IMR-90 (cell line): ENCODE data around the gene SNRNP25. TPM values are rescaled to one million over a fixed set of nuclear protein-coding genes. Genes with fewer than 3 reads are reported as not detected.

Experiments used
- ATAC-seq: fragments of 200-7000 bp; cut with Tn5 transposase; 2 replicates; pipeline ENCODE4 v1.9.1; 2020; ENCODE audit warnings: low read depth, mild to moderate bottlenecking, moderate library complexity
- BruUV-seq: library from RNA; stranded (reverse); fragments of 400-500 nt; replicated peaks from 2 replicates; lab custom pipeline; 2021; lab: Mats Ljungman, UMichigan
- CTCF ChIA-PET: fragments of 300-600 bp; formaldehyde crosslinking; extraction: SDS; loops from one replicate; lab custom pipeline; 2021; ENCODE audit warnings: antibody characterized with exemption; lab: Yijun Ruan, JAX
- POLR2A ChIA-PET: fragments of 300-600 bp; sonication (Branson Sonifier 250); formaldehyde crosslinking; loops from one replicate; lab custom pipeline; 2022; ENCODE audit warnings: antibody characterized with exemption; ENCODE audit not compliant: unreplicated experiment; lab: Charles Lee
- DNase-seq: peaks from one replicate; pipeline ENCODE4 v3.0.0; 2013
- H2AFZ ChIP-seq: replicated peaks from 2 replicates; pipeline ENCODE3; 2013; ENCODE audit warnings: low read length, mild to moderate bottlenecking; ENCODE audit not compliant: poor library complexity
- H2AK5ac ChIP-seq: 2 replicates; pipeline ENCODE4 v1.6.1; 2013; ENCODE audit warnings: low read depth, low read length, inconsistent platforms
- H2AK9ac ChIP-seq: replicated peaks from 2 replicates; pipeline ENCODE3; 2013; ENCODE audit warnings: mild to moderate bottlenecking, low read depth, low read length, moderate library complexity; ENCODE audit not compliant: poor library complexity
- H2BK120ac ChIP-seq: 2 replicates; pipeline ENCODE4 v1.6.1; 2013; ENCODE audit warnings: low read depth, low read length, inconsistent platforms
- H2BK15ac ChIP-seq: 3 replicates; pipeline ENCODE4 v1.6.1; 2013; ENCODE audit warnings: low read depth, low read length, inconsistent platforms
- H2BK20ac ChIP-seq: 2 replicates; pipeline ENCODE4 v1.6.1; 2013; ENCODE audit warnings: low read depth, mild to moderate bottlenecking, inconsistent platforms, low read length, moderate library complexity
- H2BK5ac ChIP-seq: 2 replicates; pipeline ENCODE4 v1.6.1; 2013; ENCODE audit warnings: mild to moderate bottlenecking, low read depth, low read length, inconsistent platforms; ENCODE audit not compliant: poor library complexity, severe bottlenecking
- H3K14ac ChIP-seq: replicated peaks from 2 replicates; pipeline ENCODE4 v1.6.1; 2013; ENCODE audit warnings: low read depth, low read length, inconsistent platforms
- H3K18ac ChIP-seq: 2 replicates; pipeline ENCODE4 v1.6.1; 2013; ENCODE audit warnings: low read depth, low read length, control low read depth
- H3K23ac ChIP-seq: 2 replicates; pipeline ENCODE4 v1.6.1; 2013; ENCODE audit warnings: low read depth, low read length, inconsistent platforms
- H3K27ac ChIP-seq: 2 replicates; pipeline ENCODE4 v1.5.1; 2013; ENCODE audit warnings: mild to moderate bottlenecking, control low read depth, low read length; ENCODE audit not compliant: insufficient read depth
- H3K27me3 ChIP-seq: 2 replicates; pipeline ENCODE4 v1.6.1; 2013; ENCODE audit warnings: low read length; ENCODE audit not compliant: control insufficient read depth, insufficient read depth
- H3K36me3 ChIP-seq: 2 replicates; pipeline ENCODE4 v1.6.1; 2013; ENCODE audit warnings: low read length, mixed read lengths; ENCODE audit not compliant: control insufficient read depth, insufficient read depth
- H3K4ac ChIP-seq: 2 replicates; pipeline ENCODE4 v1.6.1; 2013; ENCODE audit warnings: low read depth, low read length, inconsistent platforms
- H3K4me1 ChIP-seq: 2 replicates; pipeline ENCODE4 v1.6.1; 2013; ENCODE audit warnings: low read length, mixed read lengths; ENCODE audit not compliant: control insufficient read depth, insufficient read depth
- H3K4me2 ChIP-seq: 2 replicates; pipeline ENCODE4 v1.6.1; 2013; ENCODE audit warnings: low read depth, mild to moderate bottlenecking, control low read depth, low read length, moderate library complexity
- H3K4me3 ChIP-seq: 2 replicates; pipeline ENCODE4 v1.5.1; 2013; ENCODE audit warnings: low read depth, mild to moderate bottlenecking, control low read depth, low read length, moderate library complexity; ENCODE audit not compliant: insufficient read depth
- H3K56ac ChIP-seq: 2 replicates; pipeline ENCODE4 v1.6.1; 2013; ENCODE audit warnings: low read length, inconsistent platforms; ENCODE audit not compliant: insufficient read depth; ENCODE audit errors: extremely low read depth
- H3K79me1 ChIP-seq, 2 experiments: 2 replicates each; pipeline ENCODE4 v1.6.1; 2013; ENCODE audit warnings: low read length in 2 of 2, inconsistent platforms in 1 of 2, low read depth in 1 of 2
- H3K9ac ChIP-seq: 2 replicates; pipeline ENCODE4 v1.6.1; 2013; ENCODE audit warnings: low read depth, low read length, control low read depth
- H3K9me1 ChIP-seq: 2 replicates; pipeline ENCODE4 v1.6.1; 2013; ENCODE audit warnings: low read length, inconsistent platforms; ENCODE audit not compliant: insufficient read depth
- H3K9me3 ChIP-seq: 2 replicates; pipeline ENCODE4 v1.6.1; 2013; ENCODE audit warnings: low read length; ENCODE audit not compliant: control insufficient read depth, insufficient read depth
- H4K20me1 ChIP-seq: 2 replicates; pipeline ENCODE4 v1.6.1; 2013; ENCODE audit warnings: low read length, inconsistent platforms; ENCODE audit not compliant: insufficient read depth
- H4K5ac ChIP-seq: 2 replicates; pipeline ENCODE4 v1.6.1; 2013; ENCODE audit warnings: mild to moderate bottlenecking, low read depth, low read length, control low read depth
- H4K8ac ChIP-seq, 2 experiments: 2 replicates each; pipeline ENCODE4 v1.6.1; 2013; ENCODE audit warnings: low read depth in 2 of 2, low read length in 2 of 2, control low read depth in 1 of 2, inconsistent platforms in 1 of 2
- H4K91ac ChIP-seq: 2 replicates; pipeline ENCODE4 v1.6.1; 2013; ENCODE audit warnings: low read depth, low read length, inconsistent platforms; ENCODE audit not compliant: insufficient read depth
- CEBPB ChIP-seq: IDR thresholded peaks from 2 replicates; pipeline ENCODE4 v1.6.1; 2012; ENCODE audit warnings: low read depth, low read length, improper control_type of control experiment
- CHD1 ChIP-seq: IDR thresholded peaks from 2 replicates; pipeline ENCODE4 v1.6.1; 2012; ENCODE audit warnings: low read depth, low read length, improper control_type of control experiment
- ELK1 ChIP-seq: fragments of 150-350 bp; IDR thresholded peaks from 2 replicates; pipeline ENCODE4 v1.6.1; 2016; ENCODE audit warnings: low read depth, mild to moderate bottlenecking, low read length, moderate library complexity, borderline replicate concordance
- FOS ChIP-seq: fragments of 150-350 bp; IDR thresholded peaks from 2 replicates; pipeline ENCODE4 v1.6.1; 2016; ENCODE audit warnings: low read depth, low read length
- MAZ ChIP-seq: IDR thresholded peaks from 2 replicates; pipeline ENCODE4 v1.6.1; 2012; ENCODE audit warnings: low read depth, mild to moderate bottlenecking, low read length, improper control_type of control experiment, moderate library complexity, borderline replicate concordance
- MXI1 ChIP-seq: IDR thresholded peaks from 2 replicates; pipeline ENCODE4 v1.6.1; 2012; ENCODE audit warnings: low read depth, mild to moderate bottlenecking, low read length, moderate library complexity, borderline replicate concordance
- NFE2L2 ChIP-seq: fragments of 150-350 bp; IDR thresholded peaks from 2 replicates; pipeline ENCODE4 v1.6.1; 2016; ENCODE audit warnings: low read depth, mild to moderate bottlenecking, low read length
- POLR2A ChIP-seq: IDR thresholded peaks from 2 replicates; pipeline ENCODE4 v1.6.1; 2012; ENCODE audit warnings: mild to moderate bottlenecking, low read depth, low read length
- RAD21 ChIP-seq: IDR thresholded peaks from 2 replicates; pipeline ENCODE4 v1.6.1; 2012; ENCODE audit warnings: low read length, improper control_type of control experiment
- RCOR1 ChIP-seq: IDR thresholded peaks from 2 replicates; pipeline ENCODE4 v1.6.1; 2012; ENCODE audit warnings: mild to moderate bottlenecking, low read length, improper control_type of control experiment; ENCODE audit not compliant: insufficient replicate concordance
- RFX5 ChIP-seq: IDR thresholded peaks from 2 replicates; pipeline ENCODE4 v1.8.0; 2012; ENCODE audit warnings: low read depth, mild to moderate bottlenecking, low read length, moderate library complexity
- USF2 ChIP-seq: fragments of 150-350 bp; IDR thresholded peaks from 2 replicates; pipeline ENCODE4 v1.6.1; 2017; ENCODE audit warnings: mild to moderate bottlenecking, antibody characterized with exemption, low read length, low read depth
- WGBS, 2 experiments: methylation state at CpG; one replicate each; pipeline versions ENCODE4 v1.1.5 to v1.1.7; 2013; ENCODE audit warnings: missing lambda C conversion rate in 2 of 2; ENCODE audit not compliant: insufficient read length in 1 of 2; ENCODE audit errors: extremely low coverage in 2 of 2; 5-methylcytosine and 5-hydroxymethylcytosine counted together
- dilution Hi-C: fragments of 300-500 bp; cut with HindIII; formaldehyde crosslinking; loops from one replicate; pipeline ENCODE4 v1.14.3; 2018; ENCODE audit warnings: low sequenced_read_pairs; ENCODE audit not compliant: unreplicated experiment
- in situ Hi-C: fragments of 300-500 bp; cut with MboI; formaldehyde crosslinking; loops from 3 replicates; pipeline ENCODE4 v1.14.3; 2019; ENCODE audit warnings: low sequenced_read_pairs, inconsistent platforms, mixed read lengths
- intact Hi-C: fragments of 100-400 bp; cut with micrococcal nuclease; formaldehyde crosslinking; loops from 2 replicates; pipeline ENCODE4 v1.10.0; 2022
- polyA plus RNA-seq, 3 experiments: library from polyadenylated mRNA; depleted of rRNA; stranded (reverse); fragments of >200 nt; gene quantifications; 2 replicates each; pipeline ENCODE4 v1.2.3, GENCODE V29; 2012; ENCODE audit warnings: low replicate concordance in 1 of 3
- total RNA-seq: library from RNA; depleted of rRNA; stranded (reverse); fragments of >200 nt; gene quantifications from 2 replicates; pipeline ENCODE4 v1.2.3, GENCODE V29; 2012

Gene SNRNP25
- total and polyA plus RNA-seq, 2 of the 4 experiments (the other 2 are of a cell fraction): 67.2 to 88.0 TPM

GRCh38 chr16:55571-56136 is 2.0 kb downstream of the SNRNP25 start:
- H2BK20ac ChIP-seq: no peak overlapping the region
- no peak overlapping the region for H2BK5ac ChIP-seq
- peaks cover 49% of the 10 kb centered on the region for H4K20me1 ChIP-seq
- no peaks in the 10 kb centered on the region for H3K9me3 ChIP-seq
- H2AK5ac ChIP-seq: no peak overlapping the region
- intact Hi-C loops: no loop called here
- 0 out of 2 replicates have a peak, but pooled peaks cover 5% of the 10 kb centered on the region for H3K9me1 ChIP-seq
- no peak overlapping the region for H2BK15ac ChIP-seq
- peaks cover 20 to 71% of the 10 kb centered on the region in 2 experiments for H3K79me1 ChIP-seq
- H2BK120ac ChIP-seq: no peak overlapping the region
- no peak overlapping the region for H3K4me3 ChIP-seq
- dilution Hi-C loops: no loop called here
- no peak overlapping the region for H3K27ac ChIP-seq
- no peak overlapping the region for H3K4ac ChIP-seq
- ChIA-PET CTCF (no interaction called here), POLR2A (no interaction called here)
- no peak for TF ChIP-seq MAZ
- TF ChIP-seq RFX5: no peak
- no peak for TF ChIP-seq MXI1
- no peak for TF ChIP-seq CEBPB
- TF ChIP-seq RCOR1: no peak
- TF ChIP-seq ELK1: no peak
- TF ChIP-seq FOS: no peak
- TF ChIP-seq RAD21: no peak
- TF ChIP-seq POLR2A: no peak
- TF ChIP-seq USF2: no peak
- no peak for TF ChIP-seq CHD1
- no peak for TF ChIP-seq NFE2L2
- peak overlapping the region; percentile 72 for H2AK9ac ChIP-seq
- no peak overlapping the region for H2AFZ ChIP-seq
- H3K9ac ChIP-seq: no peak overlapping the region
- H3K18ac ChIP-seq: no peak overlapping the region
- H3K56ac ChIP-seq: no peak overlapping the region
- H3K14ac ChIP-seq: no peak overlapping the region
- 95% methylated on average over 10 of the region's 11 CpGs; no CpG with 5 or more reads in 1 of the 2 experiments for WGBS, 2 experiments
- peaks cover 2% of the 10 kb centered on the region; the same call in 1 of the 2 replicates for H3K4me1 ChIP-seq
- no TSS peak for BruUV-seq
- no peak overlapping the region for H4K8ac ChIP-seq
- H4K91ac ChIP-seq: no peak overlapping the region
- in situ Hi-C loops: no loop called here
- no peak for ATAC-seq
- no peak for DNase-seq
- H3K27me3 ChIP-seq: no peaks in the 10 kb centered on the region
- peaks cover 58% of the 10 kb centered on the region for H3K36me3 ChIP-seq
- H3K23ac ChIP-seq: no peak overlapping the region
- H3K4me2 ChIP-seq: no peak overlapping the region
- no peak overlapping the region for H4K5ac ChIP-seq
